Measurements from ENCODE around the gene CCDC121. TPM values are rescaled to one million over a fixed set of nuclear protein-coding genes. Genes with fewer than 3 reads are reported as not detected.

The CCDC121 gene
- total and polyA plus RNA-seq, 7 donors: 1.6 to 8.6 (median 3.8) TPM

- intact Hi-C loops (cut with DNase I): no loop called here
- Histone ChIP-seq H3K4me3 (no peak overlapping the region), H3K27ac (no peak overlapping the region), H3K4me1 (no peaks in the 10 kb centered on the region), H3K27me3 (no peaks in the 10 kb centered on the region), H3K36me3 (peaks cover 29 to 100% (median 58%) of the 10 kb centered on the region in 4 donors), H3K9me3 (no peaks in the 10 kb centered on the region)
- WGBS, 2 donors: 77 to 87% methylated on average over 4 of the region's 4 CpGs
- no peak for DNase-seq
- TF ChIP-seq EP300 (IDR thresholded peaks at IDR 0.05) (no peak), POLR2AphosphoS5 (IDR thresholded peaks at IDR 0.05) (no peak), POLR2A (IDR thresholded peaks at IDR 0.05) (no peak)
- TF ChIP-seq, protein P1, sequence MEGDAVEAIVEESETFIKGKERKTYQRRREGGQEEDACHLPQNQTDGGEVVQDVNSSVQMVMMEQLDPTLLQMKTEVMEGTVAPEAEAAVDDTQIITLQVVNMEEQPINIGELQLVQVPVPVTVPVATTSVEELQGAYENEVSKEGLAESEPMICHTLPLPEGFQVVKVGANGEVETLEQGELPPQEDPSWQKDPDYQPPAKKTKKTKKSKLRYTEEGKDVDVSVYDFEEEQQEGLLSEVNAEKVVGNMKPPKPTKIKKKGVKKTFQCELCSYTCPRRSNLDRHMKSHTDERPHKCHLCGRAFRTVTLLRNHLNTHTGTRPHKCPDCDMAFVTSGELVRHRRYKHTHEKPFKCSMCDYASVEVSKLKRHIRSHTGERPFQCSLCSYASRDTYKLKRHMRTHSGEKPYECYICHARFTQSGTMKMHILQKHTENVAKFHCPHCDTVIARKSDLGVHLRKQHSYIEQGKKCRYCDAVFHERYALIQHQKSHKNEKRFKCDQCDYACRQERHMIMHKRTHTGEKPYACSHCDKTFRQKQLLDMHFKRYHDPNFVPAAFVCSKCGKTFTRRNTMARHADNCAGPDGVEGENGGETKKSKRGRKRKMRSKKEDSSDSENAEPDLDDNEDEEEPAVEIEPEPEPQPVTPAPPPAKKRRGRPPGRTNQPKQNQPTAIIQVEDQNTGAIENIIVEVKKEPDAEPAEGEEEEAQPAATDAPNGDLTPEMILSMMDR (IDR thresholded peaks at IDR 0.05): no peak
Measured at GRCh38 chr2:27651056-27651455, 22.2 kb upstream of the CCDC121 start.

GRCh38 chr2:27647737-27648136 lies 18.9 kb upstream of the CCDC121 start:
- 81 to 93% methylated on average over 4 of the region's 4 CpGs for WGBS, 2 donors
- H3K36me3 ChIP-seq: peaks cover 10 to 100% (median 44%) of the 10 kb centered on the region in 4 donors
- no peaks in the 10 kb centered on the region for H3K9me3 ChIP-seq
- no peaks in the 10 kb centered on the region for H3K4me1 ChIP-seq
- TF ChIP-seq POLR2AphosphoS5 (IDR thresholded peaks at IDR 0.05) (no peak), EP300 (IDR thresholded peaks at IDR 0.05) (no peak), POLR2A (IDR thresholded peaks at IDR 0.05) (no peak)
- TF ChIP-seq, protein P1 (IDR thresholded peaks at IDR 0.05): no peak
- H3K27ac ChIP-seq: no peak overlapping the region
- H3K27me3 ChIP-seq: no peaks in the 10 kb centered on the region
- intact Hi-C loops (cut with DNase I): no loop called here
- no peak overlapping the region for H3K4me3 ChIP-seq
- no peak for DNase-seq

GRCh38 chr2:27647289-27647688 lies 18.5 kb upstream of the CCDC121 start:
- peaks cover 10 to 100% (median 44%) of the 10 kb centered on the region in 4 donors for H3K36me3 ChIP-seq
- no peaks in the 10 kb centered on the region for H3K9me3 ChIP-seq
- no peak overlapping the region for H3K27ac ChIP-seq
- intact Hi-C loops (cut with DNase I): no loop called here
- H3K4me3 ChIP-seq: no peak overlapping the region
- H3K4me1 ChIP-seq: no peaks in the 10 kb centered on the region
- H3K27me3 ChIP-seq: no peaks in the 10 kb centered on the region
- no peak for DNase-seq
- no peak for TF ChIP-seq POLR2AphosphoS5 (IDR thresholded peaks at IDR 0.05)
- TF ChIP-seq EP300 (IDR thresholded peaks at IDR 0.05): no peak
- TF ChIP-seq, protein P1 (IDR thresholded peaks at IDR 0.05): no peak
- no peak for TF ChIP-seq POLR2A (IDR thresholded peaks at IDR 0.05)

DNA sequence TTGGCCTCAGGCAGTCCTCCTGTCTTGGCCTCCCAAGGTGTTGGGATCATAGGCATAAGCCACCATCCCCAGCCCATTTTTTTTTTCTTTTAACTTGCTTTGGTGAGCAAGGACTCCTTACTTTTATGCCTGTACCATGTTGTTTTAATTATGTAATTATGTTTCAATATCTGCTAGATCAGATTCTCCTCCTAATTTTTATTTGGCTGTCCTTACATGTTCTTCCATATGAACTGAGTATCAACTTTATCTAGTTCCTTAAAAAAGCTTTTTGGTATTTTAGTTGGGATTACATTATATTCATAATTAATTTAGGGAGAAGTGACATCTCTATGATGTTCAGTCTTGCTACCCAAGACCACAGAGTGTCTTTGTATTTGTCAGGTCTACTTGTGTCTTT lies 16.4 kb upstream of the CCDC121 start:
- DNase-seq: no peak
- Histone ChIP-seq H3K4me1 (no peaks in the 10 kb centered on the region), H3K4me3 (no peak overlapping the region), H3K36me3 (peaks cover 5 to 100% (median 45%) of the 10 kb centered on the region in 4 donors), H3K27me3 (no peaks in the 10 kb centered on the region), H3K27ac (no peak overlapping the region), H3K9me3 (no peaks in the 10 kb centered on the region)
- intact Hi-C loops (cut with DNase I): no loop called here
- TF ChIP-seq EP300 (IDR thresholded peaks at IDR 0.05): no peak
- TF ChIP-seq, protein P1 (IDR thresholded peaks at IDR 0.05): no peak

DNA sequence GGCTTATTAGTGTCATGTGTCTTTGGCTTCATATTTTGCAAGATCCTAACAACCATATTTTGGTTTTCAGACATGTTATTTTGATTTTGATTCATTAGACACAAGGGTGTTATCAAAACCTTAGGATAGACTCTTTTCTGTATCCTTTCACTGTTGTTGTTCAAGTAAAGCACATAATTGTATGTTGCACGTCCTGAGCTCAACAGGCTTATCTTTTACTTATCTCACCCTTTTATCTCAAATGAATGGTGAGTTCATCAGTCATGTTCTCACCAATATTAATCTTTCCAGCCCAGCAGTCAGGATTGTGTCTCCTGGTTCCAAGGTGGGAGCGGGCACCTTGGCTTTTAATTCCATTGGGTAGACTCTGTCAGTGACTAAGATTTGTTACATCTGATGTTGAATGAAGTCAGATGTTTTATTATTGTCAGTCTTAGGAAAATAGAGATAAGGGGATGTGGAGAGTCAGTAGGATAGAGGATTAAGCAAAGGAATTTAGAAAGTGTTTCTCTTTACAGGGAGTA lies 12.0 kb upstream of the CCDC121 start:
- no peak for DNase-seq
- H3K4me1 ChIP-seq: no peaks in the 10 kb centered on the region

More for the DNA sequence above, 12.0 kb upstream of the CCDC121 start:
- intact Hi-C loops (cut with DNase I): no loop called here
- Histone ChIP-seq H3K36me3 (peaks cover 28 to 100% (median 53%) of the 10 kb centered on the region in 4 donors), H3K4me3 (no peak overlapping the region), H3K27ac (no peak overlapping the region), H3K9me3 (no peaks in the 10 kb centered on the region), H3K27me3 (no peaks in the 10 kb centered on the region)
- TF ChIP-seq EP300 (IDR thresholded peaks at IDR 0.05): no peak
- no peak for TF ChIP-seq POLR2AphosphoS5 (IDR thresholded peaks at IDR 0.05)
- TF ChIP-seq, protein P1 (IDR thresholded peaks at IDR 0.05): no peak
- TF ChIP-seq POLR2A (IDR thresholded peaks at IDR 0.05): no peak
- 88 to 93% methylated on average over 2 of the region's 2 CpGs for WGBS, 2 donors
